Fibroblast of lung (primary cell): ENCODE results near the gene SP140.

Experiments used
- EZH2 ChIP-seq: IDR thresholded peaks from 2 replicates; pipeline ENCODE4 v1.5.1; 2012; ENCODE audit warnings: low read length, control low read depth, mild to moderate bottlenecking; ENCODE audit errors: missing control alignments
- TF ChIP-seq, protein P1 (sequence below), 2 donors: IDR thresholded peaks in 1 of 2; conservative IDR thresholded peaks in 1 of 2; 1 replicate in 1 of 2; 2 replicates in 1 of 2; pipeline ENCODE4 v1.5.1; 2011 to 2012; ENCODE audit warnings: low read length in 2 of 2, control low read depth in 1 of 2, inconsistent platforms in 1 of 2, low read depth in 1 of 2, mild to moderate bottlenecking in 1 of 2

DNA sequence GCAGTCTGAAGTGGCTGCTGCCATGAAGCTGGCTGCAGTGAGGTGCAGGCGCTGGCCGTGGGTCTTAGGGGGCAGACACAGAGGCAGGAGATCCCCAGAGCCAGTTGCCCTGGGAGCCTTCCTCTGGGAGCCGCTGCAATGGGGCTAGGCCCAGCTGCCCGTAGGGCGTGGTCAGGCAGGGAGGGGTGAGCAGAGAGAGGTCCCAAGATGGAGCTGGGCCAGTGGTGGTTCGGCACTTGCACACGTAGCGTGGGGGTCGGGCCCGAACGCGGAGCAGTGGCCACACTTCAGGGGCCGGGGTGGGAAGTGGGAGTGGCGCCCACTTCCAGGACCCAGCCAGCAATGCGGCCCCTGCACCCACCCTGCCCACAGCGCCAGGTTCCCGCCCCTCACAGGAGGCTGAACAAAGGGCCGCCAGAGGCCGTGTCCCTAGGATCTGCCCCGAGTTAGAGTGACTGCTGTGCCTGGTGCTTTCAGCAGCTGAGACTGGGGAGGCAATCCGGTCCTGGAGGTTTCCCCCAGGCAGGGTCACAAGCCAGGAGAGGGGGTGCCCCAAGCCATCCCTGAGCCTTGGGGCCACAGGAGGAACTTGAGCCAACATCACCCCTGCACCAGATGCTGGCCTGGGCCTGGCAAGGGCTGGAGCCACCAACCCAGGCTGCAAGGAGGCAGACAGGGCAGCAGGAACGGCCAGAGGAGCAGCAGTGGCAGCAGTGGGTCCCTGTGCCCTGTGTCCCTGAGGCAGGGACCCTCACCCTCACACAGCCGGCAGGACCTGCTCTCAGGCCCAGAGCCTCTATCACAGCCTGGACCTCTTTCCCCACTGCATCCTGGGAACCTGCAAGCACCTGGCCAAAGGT is 80.1 kb downstream of the SP140 start:
- TF ChIP-seq, protein P1, sequence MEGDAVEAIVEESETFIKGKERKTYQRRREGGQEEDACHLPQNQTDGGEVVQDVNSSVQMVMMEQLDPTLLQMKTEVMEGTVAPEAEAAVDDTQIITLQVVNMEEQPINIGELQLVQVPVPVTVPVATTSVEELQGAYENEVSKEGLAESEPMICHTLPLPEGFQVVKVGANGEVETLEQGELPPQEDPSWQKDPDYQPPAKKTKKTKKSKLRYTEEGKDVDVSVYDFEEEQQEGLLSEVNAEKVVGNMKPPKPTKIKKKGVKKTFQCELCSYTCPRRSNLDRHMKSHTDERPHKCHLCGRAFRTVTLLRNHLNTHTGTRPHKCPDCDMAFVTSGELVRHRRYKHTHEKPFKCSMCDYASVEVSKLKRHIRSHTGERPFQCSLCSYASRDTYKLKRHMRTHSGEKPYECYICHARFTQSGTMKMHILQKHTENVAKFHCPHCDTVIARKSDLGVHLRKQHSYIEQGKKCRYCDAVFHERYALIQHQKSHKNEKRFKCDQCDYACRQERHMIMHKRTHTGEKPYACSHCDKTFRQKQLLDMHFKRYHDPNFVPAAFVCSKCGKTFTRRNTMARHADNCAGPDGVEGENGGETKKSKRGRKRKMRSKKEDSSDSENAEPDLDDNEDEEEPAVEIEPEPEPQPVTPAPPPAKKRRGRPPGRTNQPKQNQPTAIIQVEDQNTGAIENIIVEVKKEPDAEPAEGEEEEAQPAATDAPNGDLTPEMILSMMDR (conservative IDR thresholded peaks at IDR 0.05 in 1 of 2, IDR thresholded peaks at IDR 0.05 in 1 of 2; ENCODE audit: low read depth in 1 of 2, low read length in 2 of 2) = no peak
- TF ChIP-seq EZH2 = no peak
